Spleen (tissue), 7 donors: Measurements from ENCODE around the gene PSMD13.
A peak's percentile ranks its signal among the peaks of the same experiment; 100 is the strongest.

ENCODE experiments used
- CTCF ChIP-seq, 11 experiments: fragments of 200-600 bp in 7 of 11; fragments of 450-650 bp in 4 of 11; sonication (generic) in 4 of 11; IDR thresholded peaks in 8 of 11; conservative IDR thresholded peaks in 3 of 11; 1 replicate in 7 of 11; 2 replicates in 4 of 11; pipeline versions ENCODE4 v1.4.0 to v1.8.0; 2016 to 2021; ENCODE audit warnings: antibody characterized with exemption in 11 of 11, inconsistent platforms in 4 of 11, mild to moderate bottlenecking in 1 of 11
- POLR2AphosphoS5 ChIP-seq, 3 donors: sonication (generic); formaldehyde crosslinking; IDR thresholded peaks; one replicate each; pipeline ENCODE4 v1.5.1; 2017; ENCODE audit warnings: antibody characterized with exemption in 3 of 3
- donor health status: DM: no; HTN: no; CAD: no; lungs with moderate emphysema.
- donor health status: DM: no; HTN: no; CAD: no.
- donor health status: DM: no; HTN: no; CAD: no.

- TF ChIP-seq CTCF (IDR thresholded peaks at IDR 0.05 in 8 of 11, conservative IDR thresholded peaks at IDR 0.05 in 3 of 11) (no peak), POLR2AphosphoS5 (IDR thresholded peaks at IDR 0.05) (peak in 1 of 3 donors; percentile 59)
Observed at GRCh38 chr11:200224-201003, 36.4 kb upstream of the PSMD13 start.
